LNCaP clone FGC (cell line): Measurements from ENCODE around the gene YARS1.

ENCODE experiments used
- DNase-seq: peaks from one replicate; pipeline ENCODE4 v3.0.0-alpha.2; 2011; ENCODE audit warnings: low read depth
- H3K4me3 ChIP-seq: 2 replicates; pipeline ENCODE4 v1.5.1; 2011; ENCODE audit warnings: mild to moderate bottlenecking, low read depth, low read length, control low read depth
- TF ChIP-seq, protein P1 (sequence below): IDR thresholded peaks from 2 replicates; pipeline ENCODE4 v1.5.1; 2012; ENCODE audit warnings: mild to moderate bottlenecking; ENCODE audit not compliant: control insufficient read depth, insufficient read depth; ENCODE audit errors: extremely low read depth

Gene YARS1

DNA sequence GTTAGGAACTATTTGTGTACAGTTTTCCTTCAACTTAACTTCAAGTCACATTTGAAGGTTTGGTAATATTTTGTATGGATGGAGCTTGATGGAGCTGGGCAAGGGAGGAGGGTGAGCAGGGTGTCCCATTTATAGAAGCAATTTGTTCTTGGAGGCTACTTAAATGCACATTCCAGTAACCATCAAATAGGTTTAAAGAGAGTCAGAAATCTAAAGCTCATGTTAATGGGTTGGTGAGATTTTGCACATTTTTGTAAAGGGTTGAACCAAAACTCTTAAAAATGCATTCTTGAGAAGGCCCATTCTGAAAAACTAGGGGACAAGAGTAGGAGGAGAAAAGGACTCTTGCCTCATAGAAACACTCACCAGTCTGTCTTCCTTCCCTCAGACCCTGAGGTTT, 43.4 kb upstream of the YARS1 start:
- no peak overlapping the region for H3K4me3 ChIP-seq
- DNase-seq, result no peak
- TF ChIP-seq, protein P1, sequence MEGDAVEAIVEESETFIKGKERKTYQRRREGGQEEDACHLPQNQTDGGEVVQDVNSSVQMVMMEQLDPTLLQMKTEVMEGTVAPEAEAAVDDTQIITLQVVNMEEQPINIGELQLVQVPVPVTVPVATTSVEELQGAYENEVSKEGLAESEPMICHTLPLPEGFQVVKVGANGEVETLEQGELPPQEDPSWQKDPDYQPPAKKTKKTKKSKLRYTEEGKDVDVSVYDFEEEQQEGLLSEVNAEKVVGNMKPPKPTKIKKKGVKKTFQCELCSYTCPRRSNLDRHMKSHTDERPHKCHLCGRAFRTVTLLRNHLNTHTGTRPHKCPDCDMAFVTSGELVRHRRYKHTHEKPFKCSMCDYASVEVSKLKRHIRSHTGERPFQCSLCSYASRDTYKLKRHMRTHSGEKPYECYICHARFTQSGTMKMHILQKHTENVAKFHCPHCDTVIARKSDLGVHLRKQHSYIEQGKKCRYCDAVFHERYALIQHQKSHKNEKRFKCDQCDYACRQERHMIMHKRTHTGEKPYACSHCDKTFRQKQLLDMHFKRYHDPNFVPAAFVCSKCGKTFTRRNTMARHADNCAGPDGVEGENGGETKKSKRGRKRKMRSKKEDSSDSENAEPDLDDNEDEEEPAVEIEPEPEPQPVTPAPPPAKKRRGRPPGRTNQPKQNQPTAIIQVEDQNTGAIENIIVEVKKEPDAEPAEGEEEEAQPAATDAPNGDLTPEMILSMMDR, result no peak

DNA sequence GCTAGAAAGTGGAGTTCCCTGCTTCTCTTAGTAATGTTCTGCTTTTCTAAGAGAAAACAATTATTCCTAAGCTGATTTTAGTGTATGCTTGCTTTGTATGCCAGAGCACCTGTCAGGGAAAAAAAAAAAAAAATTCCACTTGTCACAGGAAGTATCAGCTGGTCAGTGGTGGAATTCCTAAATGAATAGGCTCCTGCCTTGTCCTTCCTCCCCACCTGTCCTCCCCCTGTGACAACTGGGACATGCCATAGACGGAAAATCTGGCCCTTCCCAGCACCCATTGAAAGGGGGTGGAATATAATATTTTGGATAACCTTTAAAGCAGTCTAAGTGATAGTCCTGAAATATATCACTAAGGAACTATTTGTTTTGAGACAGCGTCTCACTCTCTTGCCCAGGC, 42.8 kb upstream of the YARS1 start:
- DNase-seq, result no peak
- TF ChIP-seq, protein P1, result no peak
- H3K4me3 ChIP-seq, result no peak overlapping the region

DNA sequence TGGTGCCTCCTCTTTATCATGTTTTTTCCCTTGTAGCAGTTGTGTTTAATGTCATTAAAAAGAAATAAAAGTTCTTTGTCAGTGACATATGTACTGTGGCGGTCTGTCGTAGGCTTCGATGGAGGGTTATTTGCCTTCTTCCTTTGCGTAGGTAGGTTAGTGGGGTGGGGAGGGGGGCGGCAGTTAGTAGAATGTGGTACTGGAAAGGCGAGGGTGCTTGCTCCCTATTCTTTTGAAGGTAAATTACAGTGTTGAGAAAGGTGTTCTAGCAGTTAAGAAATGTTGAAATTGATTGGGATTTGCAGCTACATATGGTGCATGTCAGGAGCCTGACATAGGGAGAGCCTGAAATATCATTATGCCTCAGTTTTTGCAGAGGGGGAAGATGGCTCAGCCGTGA, 41.6 kb upstream of the YARS1 start:
- TF ChIP-seq, protein P1, result no peak
- H3K4me3 ChIP-seq, result no peak overlapping the region
- DNase-seq, result no peak

- TF ChIP-seq, protein P1, result no peak
- DNase-seq, result no peak
- H3K4me3 ChIP-seq, result no peak overlapping the region
Observed at GRCh38 chr1:32858136-32858535, 41.0 kb upstream of the YARS1 start.

- H3K4me3 ChIP-seq, result no peak overlapping the region
- DNase-seq, result no peak
- TF ChIP-seq, protein P1, result no peak
Observed at GRCh38 chr1:32855861-32856617, 38.9 kb upstream of the YARS1 start.

DNA sequence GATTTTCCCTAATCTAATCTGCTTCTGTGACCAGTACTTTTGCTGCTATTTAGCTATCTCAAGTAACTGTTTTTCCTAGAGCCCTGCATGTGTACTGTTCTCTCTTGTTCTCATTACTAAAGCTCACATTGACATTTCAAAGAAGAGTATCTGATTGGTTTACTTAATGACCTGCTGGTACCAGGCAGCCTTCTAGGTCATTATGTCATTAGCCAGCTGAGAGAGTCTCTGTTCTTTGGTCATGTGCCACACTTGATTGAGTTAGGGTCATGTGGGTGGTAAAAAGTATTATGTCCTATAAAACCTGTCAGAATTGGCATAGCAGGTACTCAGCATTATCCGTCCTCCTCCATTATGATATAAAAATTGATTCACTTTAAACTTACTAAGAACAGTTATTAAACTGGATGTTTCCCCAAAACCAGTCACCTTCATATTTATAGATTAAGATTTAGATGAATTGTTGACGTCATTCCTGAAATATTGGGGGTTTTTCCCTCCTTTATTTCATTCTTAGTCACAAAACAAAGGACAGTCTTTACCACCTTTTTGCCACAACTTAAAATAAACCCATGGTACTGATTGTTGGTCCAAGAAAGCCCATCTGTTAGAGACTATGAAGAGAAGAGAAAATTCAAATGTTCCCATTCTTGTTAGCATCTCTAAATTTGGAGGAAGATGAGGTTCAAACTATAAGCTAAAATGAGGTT, 31.4 kb upstream of the YARS1 start:
- DNase-seq, result no peak
- H3K4me3 ChIP-seq, result no peak overlapping the region
- TF ChIP-seq, protein P1, result no peak
